Stimulated activated CD4-positive, alpha-beta T cell treated with anti-CD3 and anti-CD28 coated beads, Interleukin-15, amount 100 ng/mL, for 1 hour (primary cell): Measurements from ENCODE around the gene DEFB121.
"Not testable (repeated sequence)": the region's sequence is repeated elsewhere in the genome, so short reads cannot be mapped to it uniquely, and the experiment has no call there.

Experiments
- DNase-seq, 2 donors: peaks; one replicate each; pipeline ENCODE4 v3.0.0-alpha.2; 2020; ENCODE audit warnings: low read depth in 1 of 2, low spot score in 1 of 2

DEFB121 gene

GRCh38 chr20:31364272-31364671 is 41.7 kb downstream of the DEFB121 start:
- DNase-seq, result not testable (repeated sequence)

GRCh38 chr20:31363295-31363694 is 42.7 kb downstream of the DEFB121 start:
- no peak for DNase-seq

- no peak for DNase-seq
Observed at GRCh38 chr20:31355981-31356380, 50.0 kb downstream of the DEFB121 start.
